SU-DHL-6 (cell line): Measurements from ENCODE around the gene SETD2.
"Not testable (repeated sequence)": the region's sequence is repeated elsewhere in the genome, so short reads cannot be mapped to it uniquely, and the experiment has no call there.

ENCODE experiments used
- CTCF ChIP-seq: fragments of 200-600 bp; sonication (generic); IDR thresholded peaks from one replicate; pipeline ENCODE4 v1.5.1; 2017; ENCODE audit warnings: antibody characterized with exemption, mild to moderate bottlenecking, low read length, moderate library complexity; ENCODE audit not compliant: insufficient read depth, poor library complexity, severe bottlenecking
- EZH2phosphoT487 ChIP-seq: fragments of 200-600 bp; sonication (generic), shearing (Covaris generic); conservative IDR thresholded peaks from 2 replicates; pipeline ENCODE4 v1.6.1; 2018; ENCODE audit warnings: mild to moderate bottlenecking, antibody characterized with exemption, low read length, moderate library complexity, mixed read lengths

- TF ChIP-seq CTCF, EZH2phosphoT487: not testable (repeated sequence)
Measured at GRCh38 chr3:47181685-47182084, 17.8 kb upstream of the SETD2 start.
